Tongue (tissue), 2 donors: ENCODE results near the gene KIAA1671. TPM values are rescaled to one million over a fixed set of nuclear protein-coding genes. Genes with fewer than 3 reads are reported as not detected.

Experiments used
- small RNA-seq: library from RNA; depleted of rRNA; stranded (forward); fragments of <200 nt; gene quantifications from one replicate; pipeline ENCODE3, GENCODE V24; 2014; ENCODE audit warnings: low replicate concordance
- total RNA-seq: library from RNA; depleted of rRNA; stranded (reverse); fragments of >200 nt; gene quantifications from one replicate; pipeline ENCODE4 v1.2.3, GENCODE V29; 2014

Gene KIAA1671
- total RNA-seq, 1 donor from 2014 or later = 31.7 TPM

Small RNA genes lying within 50 kb of the gene (small RNA-seq; reads per million reads assigned to genes)
- gene Z99916.2 = not detected

Other genes with a start within 250 kb of the KIAA1671 start
- not detected for gene PIWIL3, start 178.0 kb upstream of the KIAA1671 start, total RNA-seq
- gene SGSM1, start 146.5 kb upstream of the KIAA1671 start, total RNA-seq = 1.2 TPM
- gene LHFPL7, start 6.0 kb upstream of the KIAA1671 start, total RNA-seq = not detected
- gene CRYBB3, start 247.1 kb downstream of the KIAA1671 start, total RNA-seq = not detected